K562 (cell line): ENCODE measurements around the gene MLLT1. TPM values are rescaled to one million over a fixed set of nuclear protein-coding genes. Genes with fewer than 3 reads are reported as not detected.

ENCODE experiments used
- CHD7 ChIP-seq: fragments of 200-600 bp; sonication (generic); IDR thresholded peaks from one replicate; pipeline ENCODE4 v1.6.1; 2012; ENCODE audit warnings: mild to moderate bottlenecking, low read depth, low read length, inconsistent platforms
- CREB1 ChIP-seq, 2 experiments: sonication (generic) in 1 of 2; formaldehyde crosslinking in 1 of 2; IDR thresholded peaks; 2 replicates each; pipeline versions ENCODE4 v1.6.1 to v1.8.0; 2012 to 2022; ENCODE audit warnings: inconsistent platforms in 1 of 2, mild to moderate bottlenecking in 1 of 2, missing genetic modification reagents in 1 of 2, moderate library complexity in 1 of 2
- DIDO1 ChIP-seq: fragments of 450-650 bp; IDR thresholded peaks from 2 replicates; pipeline ENCODE4 v1.6.1; 2016; ENCODE audit warnings: low read depth, missing biosample characterization, missing genetic modification characterization
- LEF1 ChIP-seq: fragments of 450-650 bp; IDR thresholded peaks from 2 replicates; pipeline ENCODE4 v1.6.1; 2016; ENCODE audit warnings: mild to moderate bottlenecking
- NFE2L1 ChIP-seq: fragments of 450-650 bp; IDR thresholded peaks from 2 replicates; pipeline ENCODE4 v1.6.1; 2016; ENCODE audit warnings: missing genetic modification characterization, low read depth, mild to moderate bottlenecking, missing compliant biosample characterization, moderate library complexity, borderline replicate concordance
- TBL1XR1 ChIP-seq, 2 experiments: IDR thresholded peaks; 2 replicates each; pipeline ENCODE4 v1.6.1; 2012; ENCODE audit warnings: improper control_type of control experiment in 2 of 2, low read length in 2 of 2, mild to moderate bottlenecking in 1 of 2
- ZNF143 ChIP-seq: sonication (generic); formaldehyde crosslinking; IDR thresholded peaks from 2 replicates; pipeline ENCODE4 v1.9.0; 2022; ENCODE audit warnings: mild to moderate bottlenecking, missing genetic modification reagents
- polyA plus RNA-seq, 8 experiments: library from polyadenylated mRNA; depleted of rRNA in 4 of 8; stranded (reverse) in 5 of 8; unstranded in 3 of 8; fragments of >200 nt; fragmentation: Nextera tagmentation in 2 of 8; fragmentation: Illumina TruSeq in 1 of 8; extraction: Ambion mirVana in 2 of 8; extraction: Trizol in 1 of 8; gene quantifications; 2 replicates each; pipeline versions ENCODE4 v1.2.1 to v1.2.3, GENCODE V29; 2011 to 2014; ENCODE audit warnings: inconsistent platforms in 1 of 8, missing spikeins in 1 of 8
- total RNA-seq, 7 experiments: library from RNA; depleted of rRNA in 6 of 7; stranded (reverse); fragments of >200 nt in 6 of 7; fragmentation: Illumina TruSeq in 2 of 7; extraction: Trizol in 2 of 7; gene quantifications; 2 replicates each; pipeline versions ENCODE4 v1.2.1 to v1.2.3, GENCODE V29; 2011 to 2021; ENCODE audit warnings: low replicate concordance in 1 of 7
- TF ChIP-seq, protein P1 (sequence below), 2 experiments: fragments of 450-650 bp in 1 of 2; sonication (generic) in 1 of 2; formaldehyde crosslinking in 1 of 2; IDR thresholded peaks in 1 of 2; conservative IDR thresholded peaks in 1 of 2; 2 replicates each; pipeline versions ENCODE4 v1.6.1 to v1.8.1; 2016 to 2023; ENCODE audit warnings: mild to moderate bottlenecking in 2 of 2, moderate library complexity in 2 of 2, inconsistent platforms in 1 of 2, missing genetic modification reagents in 1 of 2

The MLLT1 gene
- total and polyA plus RNA-seq, 9 of the 15 experiments (the other 6 are each of a cell fraction or from before 2014, with no cell fraction given) = 0.23 to 63.5 (median 15.4) TPM

DNA sequence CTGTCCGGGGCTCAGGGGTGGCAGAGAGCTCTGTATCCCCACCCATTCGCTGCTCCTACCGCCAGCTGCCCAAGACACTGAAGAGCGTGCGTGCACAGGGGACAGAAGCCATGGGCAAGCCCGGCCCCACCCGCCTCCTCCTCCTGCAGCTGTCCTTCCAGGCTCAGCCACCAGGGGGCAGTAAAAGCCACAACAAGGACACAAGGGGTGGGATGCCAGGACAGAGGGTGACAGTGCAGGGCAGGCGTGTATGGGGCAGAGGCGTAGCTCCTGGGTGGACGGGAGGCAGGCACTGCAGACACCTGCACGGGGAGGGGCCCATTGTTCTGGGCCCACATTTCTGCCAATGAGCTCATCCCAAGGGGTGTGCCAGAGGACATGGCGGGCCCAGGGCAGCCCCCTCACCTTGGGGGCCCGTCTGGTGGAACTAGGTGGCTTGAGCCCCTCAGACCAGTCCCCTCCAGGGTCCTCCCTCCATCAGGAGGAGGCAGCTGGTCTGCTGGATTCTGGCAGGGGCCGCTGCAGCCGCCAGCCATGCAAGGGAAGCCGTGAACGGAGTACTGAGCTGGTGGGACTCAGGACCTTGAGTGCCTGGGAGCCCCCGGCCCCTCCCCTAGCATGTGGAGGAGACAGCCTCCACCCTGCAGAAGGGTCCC lies 61.2 kb downstream of the MLLT1 start (continued):
- TF ChIP-seq CHD7 (no peak), LEF1 (no peak), DIDO1 (tag) (no peak), ZNF143 (CRISPR knock-in tag) (0 out of 2 replicates have a peak, but pooled peaks have one; percentile 29), TBL1XR1 (IDR thresholded peaks at IDR 0.05; ENCODE audit: low read length in 2 of 2) (no peak), NFE2L1 (tag) (no peak), CREB1 (IDR thresholded peaks at IDR 0.05) (no peak), CREB1 (CRISPR knock-in tag; IDR thresholded peaks at IDR 0.05) (no peak)
- TF ChIP-seq, protein P1, sequence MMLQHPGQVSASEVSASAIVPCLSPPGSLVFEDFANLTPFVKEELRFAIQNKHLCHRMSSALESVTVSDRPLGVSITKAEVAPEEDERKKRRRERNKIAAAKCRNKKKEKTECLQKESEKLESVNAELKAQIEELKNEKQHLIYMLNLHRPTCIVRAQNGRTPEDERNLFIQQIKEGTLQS (IDR thresholded peaks at IDR 0.05) = no peak
- TF ChIP-seq, protein P1 (CRISPR knock-in tag; conservative IDR thresholded peaks at IDR 0.05) = no peak
